PC-9 (cell line): ENCODE measurements around the gene SRPK2.
"Not testable (repeated sequence)": the region's sequence is repeated elsewhere in the genome, so short reads cannot be mapped to it uniquely, and the experiment has no call there.

Source experiments
- EZH2 ChIP-seq: fragments of 200-600 bp; sonication (generic); IDR thresholded peaks from 2 replicates; pipeline ENCODE4 v1.8.0; 2017; ENCODE audit warnings: antibody characterized with exemption, low read depth
- TF ChIP-seq, protein P1 (sequence below): fragments of 200-600 bp; sonication (generic); conservative IDR thresholded peaks from 2 replicates; pipeline ENCODE4 v1.6.1; 2017; ENCODE audit warnings: mixed run types, antibody characterized with exemption, mild to moderate bottlenecking, moderate library complexity

- TF ChIP-seq, protein P1, sequence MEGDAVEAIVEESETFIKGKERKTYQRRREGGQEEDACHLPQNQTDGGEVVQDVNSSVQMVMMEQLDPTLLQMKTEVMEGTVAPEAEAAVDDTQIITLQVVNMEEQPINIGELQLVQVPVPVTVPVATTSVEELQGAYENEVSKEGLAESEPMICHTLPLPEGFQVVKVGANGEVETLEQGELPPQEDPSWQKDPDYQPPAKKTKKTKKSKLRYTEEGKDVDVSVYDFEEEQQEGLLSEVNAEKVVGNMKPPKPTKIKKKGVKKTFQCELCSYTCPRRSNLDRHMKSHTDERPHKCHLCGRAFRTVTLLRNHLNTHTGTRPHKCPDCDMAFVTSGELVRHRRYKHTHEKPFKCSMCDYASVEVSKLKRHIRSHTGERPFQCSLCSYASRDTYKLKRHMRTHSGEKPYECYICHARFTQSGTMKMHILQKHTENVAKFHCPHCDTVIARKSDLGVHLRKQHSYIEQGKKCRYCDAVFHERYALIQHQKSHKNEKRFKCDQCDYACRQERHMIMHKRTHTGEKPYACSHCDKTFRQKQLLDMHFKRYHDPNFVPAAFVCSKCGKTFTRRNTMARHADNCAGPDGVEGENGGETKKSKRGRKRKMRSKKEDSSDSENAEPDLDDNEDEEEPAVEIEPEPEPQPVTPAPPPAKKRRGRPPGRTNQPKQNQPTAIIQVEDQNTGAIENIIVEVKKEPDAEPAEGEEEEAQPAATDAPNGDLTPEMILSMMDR = not testable (repeated sequence)
- TF ChIP-seq EZH2 = not testable (repeated sequence)
These were observed 155.9 kb downstream of the SRPK2 start for GRCh38 chr7:105232829-105233291.
